Adrenal gland (tissue), 5 donors: ENCODE results near the gene TMEM72.

Source experiments
- POLR2A ChIP-seq, 2 donors: fragments of 450-650 bp; IDR thresholded peaks; one replicate each; pipeline ENCODE4 v1.6.1; 2017; ENCODE audit warnings: antibody characterized with exemption in 2 of 2, mild to moderate bottlenecking in 2 of 2, moderate library complexity in 1 of 2
- TF ChIP-seq, protein P1 (sequence below), 6 experiments: fragments of 450-650 bp in 4 of 6; fragments of 200-600 bp in 2 of 6; sonication (generic) in 1 of 6; IDR thresholded peaks; 1 replicate in 5 of 6; 2 replicates in 1 of 6; pipeline versions ENCODE4 v1.5.1 to v1.8.0; 2016 to 2021; ENCODE audit warnings: antibody characterized with exemption in 6 of 6, mild to moderate bottlenecking in 2 of 6, moderate library complexity in 1 of 6
- donor health status: DM: no; HTN: no; CAD: no.

DNA sequence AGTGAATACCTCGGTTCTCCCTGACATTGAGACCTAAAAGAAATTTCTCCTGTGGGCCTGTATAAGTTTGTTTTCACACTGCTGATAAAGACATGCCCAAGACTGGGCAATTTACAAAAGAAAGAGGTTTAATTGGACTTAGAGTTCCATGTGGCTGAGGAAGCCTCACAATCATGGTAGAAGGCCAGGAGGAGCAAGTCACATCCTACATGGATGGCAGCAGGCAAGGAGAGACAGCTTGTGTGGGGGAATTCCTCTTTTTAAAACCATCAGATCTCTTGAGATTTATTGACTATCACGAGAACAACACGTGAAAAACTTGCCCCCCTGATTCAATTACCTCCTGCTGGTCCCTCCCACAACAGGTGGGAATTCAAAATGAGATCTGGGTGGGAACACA, 6.7 kb downstream of the TMEM72 start:
- TF ChIP-seq, protein P1, sequence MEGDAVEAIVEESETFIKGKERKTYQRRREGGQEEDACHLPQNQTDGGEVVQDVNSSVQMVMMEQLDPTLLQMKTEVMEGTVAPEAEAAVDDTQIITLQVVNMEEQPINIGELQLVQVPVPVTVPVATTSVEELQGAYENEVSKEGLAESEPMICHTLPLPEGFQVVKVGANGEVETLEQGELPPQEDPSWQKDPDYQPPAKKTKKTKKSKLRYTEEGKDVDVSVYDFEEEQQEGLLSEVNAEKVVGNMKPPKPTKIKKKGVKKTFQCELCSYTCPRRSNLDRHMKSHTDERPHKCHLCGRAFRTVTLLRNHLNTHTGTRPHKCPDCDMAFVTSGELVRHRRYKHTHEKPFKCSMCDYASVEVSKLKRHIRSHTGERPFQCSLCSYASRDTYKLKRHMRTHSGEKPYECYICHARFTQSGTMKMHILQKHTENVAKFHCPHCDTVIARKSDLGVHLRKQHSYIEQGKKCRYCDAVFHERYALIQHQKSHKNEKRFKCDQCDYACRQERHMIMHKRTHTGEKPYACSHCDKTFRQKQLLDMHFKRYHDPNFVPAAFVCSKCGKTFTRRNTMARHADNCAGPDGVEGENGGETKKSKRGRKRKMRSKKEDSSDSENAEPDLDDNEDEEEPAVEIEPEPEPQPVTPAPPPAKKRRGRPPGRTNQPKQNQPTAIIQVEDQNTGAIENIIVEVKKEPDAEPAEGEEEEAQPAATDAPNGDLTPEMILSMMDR (IDR thresholded peaks at IDR 0.05), result no peak
- TF ChIP-seq POLR2A (IDR thresholded peaks at IDR 0.05), result no peak
